HepG2 (cell line): ENCODE measurements around the gene TBC1D20. TPM values are rescaled to one million over a fixed set of nuclear protein-coding genes. Genes with fewer than 3 reads are reported as not detected.
A peak's percentile ranks its signal among the peaks of the same experiment; 100 is the strongest.

Source experiments
- ATF4 ChIP-seq, 2 experiments: fragments of 450-650 bp in 1 of 2; sonication (generic) in 1 of 2; formaldehyde crosslinking; IDR thresholded peaks; 2 replicates each; pipeline versions ENCODE4 v1.5.0 to v1.8.0; 2020 to 2022; ENCODE audit warnings: mild to moderate bottlenecking in 1 of 2, missing genetic modification reagents in 1 of 2
- CREB3 ChIP-seq: sonication (generic); formaldehyde crosslinking; IDR thresholded peaks from 2 replicates; pipeline ENCODE4 v1.5.0; 2020; ENCODE audit warnings: missing genetic modification reagents
- ETS1 ChIP-seq: sonication (generic); formaldehyde crosslinking; IDR thresholded peaks from 2 replicates; pipeline ENCODE4 v1.4.0; 2020; ENCODE audit warnings: missing genetic modification reagents
- MIER3 ChIP-seq: IDR thresholded peaks from 2 replicates; pipeline ENCODE4 v1.6.1; 2016; ENCODE audit warnings: missing compliant biosample characterization, borderline replicate concordance
- PRDM10 ChIP-seq: sonication (generic); formaldehyde crosslinking; IDR thresholded peaks from 2 replicates; pipeline ENCODE4 v1.4.0; 2020; ENCODE audit warnings: low read depth, missing genetic modification reagents
- SALL2 ChIP-seq: sonication (generic); formaldehyde crosslinking; IDR thresholded peaks from 2 replicates; pipeline ENCODE4 v1.8.1; 2023; ENCODE audit warnings: mild to moderate bottlenecking, missing genetic modification reagents, inconsistent platforms
- SNAPC5 ChIP-seq: sonication (generic); formaldehyde crosslinking; IDR thresholded peaks from 2 replicates; pipeline ENCODE4 v1.8.1; 2023; ENCODE audit warnings: mild to moderate bottlenecking, missing genetic modification reagents, borderline replicate concordance
- USF2 ChIP-seq, 2 experiments: sonication (generic) in 1 of 2; formaldehyde crosslinking in 1 of 2; IDR thresholded peaks; 2 replicates each; pipeline versions ENCODE4 v1.5.1 to v1.6.1; 2011 to 2020; ENCODE audit warnings: borderline replicate concordance in 1 of 2, low read depth in 1 of 2, low read length in 1 of 2, mild to moderate bottlenecking in 1 of 2, missing genetic modification reagents in 1 of 2, moderate library complexity in 1 of 2
- ZFP37 ChIP-seq: sonication (generic); formaldehyde crosslinking; IDR thresholded peaks from 2 replicates; pipeline ENCODE4 v1.4.0; 2020; ENCODE audit warnings: missing genetic modification reagents, borderline replicate concordance
- ZNF225 ChIP-seq: sonication (generic); formaldehyde crosslinking; IDR thresholded peaks from 2 replicates; pipeline ENCODE4 v1.4.0; 2020; ENCODE audit warnings: mild to moderate bottlenecking, missing genetic modification reagents
- ZNF484 ChIP-seq: sonication (generic); formaldehyde crosslinking; IDR thresholded peaks from 2 replicates; pipeline ENCODE4 v1.5.1; 2020; ENCODE audit warnings: mild to moderate bottlenecking, low read depth, missing genetic modification reagents, borderline replicate concordance
- ZNF660 ChIP-seq: sonication (generic); formaldehyde crosslinking; IDR thresholded peaks from 2 replicates; pipeline ENCODE4 v1.5.1; 2020; ENCODE audit warnings: mild to moderate bottlenecking, low read depth, missing genetic modification reagents, borderline replicate concordance
- ZSCAN5A ChIP-seq: sonication (generic); formaldehyde crosslinking; IDR thresholded peaks from 2 replicates; pipeline ENCODE4 v1.8.0; 2022; ENCODE audit warnings: mild to moderate bottlenecking, missing genetic modification reagents, borderline replicate concordance
- polyA plus RNA-seq, 8 experiments: library from polyadenylated mRNA; depleted of rRNA in 3 of 8; stranded (reverse) in 7 of 8; unstranded in 1 of 8; fragments of >200 nt; fragmentation: Illumina TruSeq in 4 of 8; extraction: Trizol in 4 of 8; gene quantifications; 2 replicates each; pipeline versions ENCODE4 v1.2.1 to v1.2.3, GENCODE V29; 2011 to 2016; ENCODE audit warnings: low read depth in 4 of 8, missing spikeins in 1 of 8, mixed read lengths in 1 of 8; ENCODE audit not compliant: insufficient read depth in 1 of 8
- total RNA-seq, 5 experiments: library from RNA; depleted of rRNA; stranded (reverse); fragments of >200 nt; fragmentation: Illumina TruSeq; extraction: Trizol; gene quantifications; 2 replicates each; pipeline ENCODE4 v1.2.3, GENCODE V29; 2016; ENCODE audit warnings: low read depth in 1 of 5

TBC1D20 gene
- total and polyA plus RNA-seq, 2 of the 13 experiments (the other 11 are each of a cell fraction or from before 2014, with no cell fraction given), result 36.6 to 47.1 TPM

GRCh38 chr20:401682-402495, 60.4 kb downstream of the TBC1D20 start (continued):
- peak; percentile 49; the same call in 1 of the 2 replicates for TF ChIP-seq PRDM10
- TF ChIP-seq ZNF225 (CRISPR knock-in tag), result no peak
- no peak for TF ChIP-seq ZNF660 (CRISPR knock-in tag)
- peak; percentile 60; the same call in 1 of the 2 replicates for TF ChIP-seq ZSCAN5A
- peak; percentile 100 for TF ChIP-seq ATF4 (CRISPR knock-in tag; IDR thresholded peaks at IDR 0.05)
- peak; percentile 98 for TF ChIP-seq MIER3 (CRISPR knock-in tag)
- peak; percentile 51 for TF ChIP-seq SNAPC5 (CRISPR knock-in tag)
- TF ChIP-seq ZFP37 (CRISPR knock-in tag), result no peak
- no peak for TF ChIP-seq ETS1 (CRISPR knock-in tag)
- peak; percentile 30; the same call in 1 of the 2 replicates for TF ChIP-seq USF2 (IDR thresholded peaks at IDR 0.05; ENCODE audit: low read depth, low read length)
- TF ChIP-seq USF2 (CRISPR knock-in tag; IDR thresholded peaks at IDR 0.05; ENCODE audit: borderline replicate concordance), result 0 out of 2 replicates have a peak, but pooled peaks have one; percentile 17
- no peak for TF ChIP-seq CREB3 (CRISPR knock-in tag)
- TF ChIP-seq SALL2, result peak; percentile 77; the same call in 1 of the 2 replicates
- no peak for TF ChIP-seq ZNF484 (CRISPR knock-in tag)
